GM18507 (cell line): ENCODE data around the gene CIB2.

Experiments
- DNase-seq: peaks from one replicate; pipeline ENCODE4 v3.0.0; 2011; ENCODE audit warnings: low read depth; ENCODE audit not compliant: insufficient read length; ENCODE audit errors: extremely low spot score
- FAIRE-seq: peaks from 2 replicates; lab custom pipeline; 2011; peaks lifted over from hg19 to GRCh38; lab: Jason Lieb, UNC

CIB2 gene

GRCh38 chr15:78110096-78110495, 21.1 kb downstream of the CIB2 start:
- DNase-seq = no peak
- FAIRE-seq = no peak

- DNase-seq = no peak
- no peak for FAIRE-seq
Observed at GRCh38 chr15:78109156-78109555, 22.1 kb downstream of the CIB2 start.

DNA sequence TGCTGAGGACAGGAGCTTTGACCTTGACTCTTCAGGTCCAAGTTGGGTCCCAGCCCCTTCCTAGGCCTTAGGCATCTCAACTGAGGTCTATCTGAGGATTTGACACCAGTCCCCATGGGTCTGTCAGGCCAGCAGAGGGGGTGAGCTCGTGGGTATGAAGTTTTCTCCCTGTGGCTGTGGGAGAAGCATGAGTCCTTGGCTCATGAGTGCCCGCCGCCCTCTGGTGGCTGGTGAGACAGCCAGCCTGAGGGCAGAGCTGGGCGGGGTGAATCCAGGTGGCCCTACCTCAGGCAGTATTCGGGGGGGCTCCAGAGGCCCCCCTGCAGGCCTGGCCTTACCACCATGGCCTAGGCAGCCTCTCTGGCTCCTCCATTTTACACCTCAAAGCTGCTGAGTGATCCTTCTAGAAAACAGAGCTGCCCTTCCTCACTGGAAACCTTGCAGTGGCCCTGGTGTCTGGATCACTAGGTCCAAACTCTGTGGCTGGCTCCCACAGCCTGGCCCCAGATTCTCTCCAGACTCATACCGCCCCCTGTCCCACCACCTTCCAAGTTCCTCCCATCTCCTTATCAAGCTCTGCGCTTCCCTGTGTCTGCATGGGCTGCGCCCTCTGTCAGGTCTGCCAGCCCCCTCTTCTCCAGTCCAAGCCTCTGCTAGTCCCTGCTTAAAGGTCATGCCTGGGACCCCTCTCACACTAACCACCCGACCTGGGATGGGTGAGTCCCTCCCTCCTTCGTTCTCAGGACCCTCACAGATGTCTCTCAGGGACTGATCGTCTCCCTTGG, 22.8 kb downstream of the CIB2 start:
- DNase-seq = peak; percentile 67
- FAIRE-seq = peak; percentile 82

- FAIRE-seq (no peak), DNase-seq (no peak)
Observed at GRCh38 chr15:78107471-78107870, 23.8 kb downstream of the CIB2 start.

DNA sequence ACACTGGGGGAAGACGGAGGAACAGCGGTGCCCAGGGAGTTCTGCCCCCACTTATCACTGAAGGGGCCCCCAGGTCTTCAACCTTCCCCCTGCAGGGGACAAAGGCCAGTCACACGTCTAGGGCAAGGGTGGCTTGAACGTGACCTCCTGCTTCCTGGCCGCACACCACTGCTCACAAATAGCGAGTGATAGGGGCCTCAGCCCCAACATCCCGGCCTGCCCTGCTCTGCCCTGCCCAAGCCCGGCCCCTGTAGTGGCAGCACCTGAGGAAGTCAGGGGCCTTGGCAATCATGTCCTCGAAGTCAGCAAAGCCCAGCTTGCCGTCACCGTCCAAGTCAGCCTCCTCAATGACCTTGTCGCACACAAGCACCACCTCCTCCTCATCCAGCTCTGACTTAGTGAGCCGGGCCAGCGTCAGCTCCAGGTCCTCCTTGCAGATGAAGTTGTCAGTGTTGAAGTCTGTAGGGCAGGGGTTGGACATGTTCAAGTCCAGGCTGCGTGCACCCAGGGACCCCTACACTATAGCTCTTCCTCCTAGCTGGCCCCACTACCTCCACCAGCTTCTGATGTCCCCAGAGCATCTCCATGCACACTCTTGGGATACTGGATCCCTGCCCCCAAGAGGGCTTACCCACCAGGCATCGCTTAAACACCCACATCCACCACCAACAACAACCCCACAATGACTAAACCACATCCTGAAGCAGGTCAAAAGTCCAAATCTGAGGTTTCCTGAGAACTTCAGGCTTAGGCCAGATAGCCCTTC, 25.6 kb downstream of the CIB2 start:
- FAIRE-seq (peak; percentile 71), DNase-seq (no peak)

DNA sequence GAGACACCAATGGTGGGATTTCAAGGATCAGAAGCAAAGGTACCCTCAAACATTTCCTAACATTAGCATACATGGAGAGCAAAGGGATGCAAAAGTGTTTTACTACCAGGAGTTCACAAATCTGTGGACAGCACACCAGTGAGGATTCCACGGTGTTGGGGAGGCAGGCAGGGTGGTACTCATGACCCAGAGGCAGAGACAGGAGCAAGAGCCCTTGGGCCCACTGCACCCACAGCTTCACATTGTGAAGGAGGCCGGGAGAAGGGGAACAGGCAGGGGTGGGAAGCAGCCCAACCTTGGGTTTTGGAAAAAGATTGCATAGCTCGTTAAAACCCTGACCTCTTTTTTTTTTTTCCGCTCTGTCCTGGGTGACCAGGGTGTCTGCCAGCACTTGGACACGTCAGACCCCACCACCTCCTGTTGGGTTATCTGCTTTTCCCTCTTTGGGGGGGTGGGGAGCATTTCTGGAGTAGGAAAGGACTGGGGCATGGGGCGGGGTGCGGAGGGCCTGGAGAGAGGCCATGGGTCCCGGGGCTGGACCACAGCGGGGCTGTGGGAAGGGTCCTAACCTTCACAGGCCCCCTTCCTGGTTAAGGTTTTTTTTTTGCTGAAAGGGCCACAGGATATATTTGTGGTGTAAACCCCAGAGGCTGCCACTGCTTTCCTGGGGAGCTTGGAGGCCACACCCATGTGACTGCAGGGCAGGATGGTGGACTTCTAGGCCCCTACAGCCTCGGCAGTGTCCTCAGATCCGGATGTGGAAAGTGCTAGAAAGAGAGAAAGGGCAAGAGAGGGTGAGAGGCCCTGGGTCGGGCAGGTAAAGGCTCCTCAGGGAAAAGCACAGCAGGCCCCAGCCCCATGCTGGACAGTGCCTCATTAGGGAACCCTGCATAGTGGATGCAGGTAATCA, 26.4 kb downstream of the CIB2 start:
- FAIRE-seq (no peak), DNase-seq (no peak)

DNA sequence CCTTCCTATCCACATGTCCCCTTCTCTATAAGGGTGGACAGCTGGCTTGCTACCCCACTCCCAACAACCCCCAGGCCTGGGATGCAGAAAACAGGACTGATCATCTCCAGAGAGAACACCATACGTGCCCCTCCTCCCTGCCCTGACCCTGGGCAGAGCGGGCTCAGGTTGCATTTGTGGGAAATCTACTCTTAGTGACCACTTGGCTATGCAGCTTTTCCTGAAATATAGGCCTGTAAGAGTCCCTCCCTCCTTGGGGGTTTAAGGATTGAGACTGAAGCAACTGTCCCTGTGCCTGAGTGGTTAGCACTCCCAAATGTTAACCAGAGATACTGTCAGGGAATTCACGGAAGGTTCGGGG, 27.1 kb downstream of the CIB2 start:
- FAIRE-seq = no peak
- DNase-seq = no peak

GRCh38 chr15:78103406-78104118, 27.7 kb downstream of the CIB2 start:
- peak; percentile 58 for DNase-seq
- FAIRE-seq = peak; percentile 90

GRCh38 chr15:78102741-78103140, 28.5 kb downstream of the CIB2 start:
- no peak for FAIRE-seq
- DNase-seq = no peak

DNA sequence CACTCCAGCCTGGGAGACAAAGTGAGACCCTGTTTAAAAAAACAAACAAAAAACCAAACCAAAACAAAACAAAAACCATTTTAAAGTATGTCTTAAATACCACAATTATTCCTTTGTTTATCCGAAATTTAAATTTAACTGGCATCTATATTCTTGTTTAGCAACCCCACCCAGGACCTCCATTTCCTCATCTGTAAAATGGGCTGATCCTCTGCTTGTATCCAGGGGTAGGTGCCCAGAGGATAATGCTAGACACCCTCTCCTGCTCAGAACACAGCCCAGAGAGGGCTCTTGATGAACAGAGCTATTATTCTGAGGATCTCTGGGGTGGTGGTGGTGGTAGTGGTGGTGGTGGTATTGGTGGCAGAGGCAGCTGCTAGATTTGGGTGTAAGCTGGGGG, 29.0 kb downstream of the CIB2 start:
- FAIRE-seq (no peak), DNase-seq (no peak)

DNA sequence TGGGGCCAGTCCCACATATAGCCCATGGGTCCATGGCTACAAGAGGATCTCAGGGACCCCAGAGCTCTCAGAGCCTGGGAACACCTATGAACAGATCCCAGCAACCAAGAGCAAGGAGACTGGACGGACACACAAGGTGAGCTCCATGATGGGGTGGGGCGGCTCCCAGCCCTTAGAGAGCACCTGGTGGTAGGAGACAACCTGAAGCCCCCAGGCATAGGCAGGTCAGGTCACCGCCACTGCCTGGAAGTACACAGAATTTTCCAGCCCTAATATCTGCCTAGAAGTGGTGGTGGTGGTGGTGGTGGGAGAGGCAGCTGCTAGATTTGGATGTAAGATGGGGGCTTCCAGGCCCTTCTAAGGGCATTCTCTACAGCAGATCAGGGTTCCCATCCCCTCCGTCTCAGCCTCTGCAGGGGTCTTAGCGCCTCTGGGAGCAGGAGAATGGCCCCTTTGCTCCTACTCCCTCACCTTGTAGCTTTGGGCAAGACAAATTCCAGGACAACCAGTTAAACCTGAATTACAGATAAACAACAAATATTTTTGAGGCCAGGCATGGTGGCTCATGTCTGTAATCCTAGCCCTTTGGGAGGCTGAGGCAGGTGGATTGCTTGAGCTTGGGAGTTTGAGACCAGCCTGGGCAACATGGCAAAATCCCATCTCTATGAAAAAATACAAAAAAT, 29.7 kb downstream of the CIB2 start:
- no peak for DNase-seq
- no peak for FAIRE-seq

- no peak for DNase-seq
- no peak for FAIRE-seq
Observed at GRCh38 chr15:78100886-78101285, 30.4 kb downstream of the CIB2 start.

DNA sequence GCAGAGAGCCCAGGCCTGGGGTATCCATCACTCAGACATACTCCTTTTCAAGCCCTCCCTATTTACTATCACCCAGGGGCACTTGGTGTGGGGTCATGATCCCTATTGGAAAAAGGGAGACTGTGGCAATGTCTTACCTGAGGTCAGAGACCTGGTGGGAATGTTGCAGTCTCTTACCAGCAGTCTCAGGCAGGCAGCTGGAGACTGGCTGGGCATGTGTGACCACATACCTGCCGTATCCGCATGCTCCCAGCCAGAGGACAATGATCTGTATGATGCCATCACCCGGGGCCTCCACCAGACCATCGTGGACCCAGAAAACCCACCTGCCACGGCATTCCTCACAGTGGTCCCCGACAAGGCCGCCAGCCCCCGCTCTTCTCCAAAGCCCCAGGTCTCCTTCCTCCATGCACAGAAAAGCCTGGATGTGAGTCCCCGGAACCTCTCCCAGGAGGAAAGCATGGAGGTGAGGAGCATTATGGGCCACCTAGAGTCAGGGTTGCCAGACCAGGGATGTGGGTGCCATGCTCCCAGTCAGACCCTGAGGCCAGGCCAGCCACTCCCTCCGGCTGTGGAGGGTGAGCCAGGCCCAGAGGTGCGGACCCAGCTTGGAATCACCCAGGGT, 33.0 kb downstream of the CIB2 start:
- FAIRE-seq (no peak), DNase-seq (no peak)

GRCh38 chr15:78097667-78098066, 33.6 kb downstream of the CIB2 start:
- no peak for DNase-seq

DNA sequence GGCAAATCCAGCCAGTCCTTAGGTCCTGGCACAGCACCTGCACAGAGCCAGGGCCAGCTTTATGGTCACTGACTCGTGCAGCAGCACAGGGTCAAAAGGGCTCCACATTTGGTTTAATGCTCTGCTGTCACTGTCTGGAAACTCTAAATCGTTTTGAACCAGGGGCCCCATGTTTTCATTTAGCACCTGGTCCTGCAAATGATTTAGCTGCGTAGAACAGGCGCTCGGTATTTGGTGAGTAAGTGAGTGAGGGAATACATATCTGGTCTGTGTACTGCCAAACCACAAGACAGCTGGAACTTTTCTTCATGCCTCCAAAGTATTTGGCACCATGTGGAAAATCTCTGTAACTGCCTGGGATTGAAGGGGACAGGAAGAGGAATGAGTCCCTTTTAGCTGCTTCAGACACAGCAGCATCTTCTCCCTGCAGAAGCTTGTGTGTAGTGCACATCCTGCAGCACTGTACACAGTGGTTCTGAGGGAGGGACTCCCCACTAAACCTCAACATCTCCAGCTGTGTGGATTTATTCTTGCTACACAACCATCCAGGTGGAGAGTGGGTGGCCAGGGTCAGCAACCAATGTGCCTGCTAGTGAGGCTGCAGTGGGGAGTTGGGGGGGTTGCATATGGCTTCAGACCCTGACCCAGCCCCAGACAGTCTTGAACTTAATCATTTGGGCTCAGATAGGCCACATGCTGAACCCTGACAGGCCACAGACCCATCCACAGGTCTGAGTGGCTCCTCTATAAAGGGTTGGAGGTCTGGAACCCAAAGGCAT, 37.8 kb downstream of the CIB2 start:
- DNase-seq (no peak), FAIRE-seq (no peak)

More at GRCh38 chr15:78097667-78098066, 33.6 kb downstream of the CIB2 start:
- no peak for FAIRE-seq

DNA sequence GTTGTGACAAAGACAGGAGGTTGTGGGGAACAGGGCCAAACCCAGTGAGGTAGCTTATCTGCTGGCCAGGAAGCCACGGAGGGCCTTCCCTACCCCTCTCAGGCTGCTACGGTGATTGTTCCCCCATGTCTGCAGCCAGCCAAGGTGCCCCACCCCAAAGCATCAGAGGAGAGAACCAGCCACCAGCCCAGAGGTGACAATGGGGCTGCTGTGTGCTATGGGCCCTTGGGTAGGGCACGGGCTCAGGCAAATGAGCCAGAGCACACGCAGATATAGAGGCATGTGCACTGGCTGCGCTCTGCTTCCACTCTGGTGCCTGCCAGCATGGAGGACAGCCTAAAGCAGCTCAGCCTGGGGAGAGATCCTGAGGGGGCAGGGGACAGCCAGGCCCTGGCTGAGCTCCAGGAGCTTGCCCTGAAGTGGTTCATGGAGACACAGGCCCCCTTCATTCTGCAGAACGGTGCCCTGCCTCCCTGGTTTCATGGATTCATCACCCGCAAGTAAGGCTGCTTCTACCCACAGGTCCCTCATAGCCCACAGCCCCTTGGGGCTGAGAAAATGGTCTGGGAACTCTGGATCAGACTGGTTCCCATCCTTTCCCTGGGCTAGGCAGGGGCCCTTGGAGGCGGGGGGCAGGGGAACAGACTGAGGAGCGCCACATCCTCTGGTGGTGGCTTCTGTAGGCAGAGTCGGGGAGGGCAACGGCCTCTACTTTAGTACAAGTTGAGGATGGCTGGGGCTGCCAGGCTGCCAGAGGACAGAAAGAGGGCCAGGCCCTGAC, 38.8 kb downstream of the CIB2 start, which contains the start of gene SH2D7:
SH2D7 (plus strand) TSS at position 301 of the 781 bp plus-strand sequence; CDS start at position 325, 24 bp downstream.
- DNase-seq (no peak), FAIRE-seq (no peak)
